CD4-positive, alpha-beta memory T cell (primary cell): Measurements from ENCODE around the gene SLU7. TPM values are rescaled to one million over a fixed set of nuclear protein-coding genes. Genes with fewer than 3 reads are reported as not detected.

Experiments used
- CTCF ChIA-PET: fragments of 350-600 bp; sonication (Branson Sonifier 250); formaldehyde crosslinking; loops from one replicate; lab custom pipeline; 2021; ENCODE audit warnings: inconsistent platforms; ENCODE audit not compliant: partially characterized antibody; lab: Charles Lee
- POLR2A ChIA-PET: fragments of 350-600 bp; sonication (Branson Sonifier 250); formaldehyde crosslinking; loops from one replicate; lab custom pipeline; 2021; ENCODE audit not compliant: partially characterized antibody; lab: Charles Lee
- DNase-seq, 5 donors: peaks; one replicate each; pipeline versions ENCODE4 v3.0.0 to v3.0.0-alpha.2; 2020 to 2022; ENCODE audit warnings: mixed read lengths in 1 of 5
- H3K27ac ChIP-seq: one replicate; pipeline ENCODE4 v1.7.0; 2013; ENCODE audit warnings: low read depth, low read length
- H3K27me3 ChIP-seq: 2 replicates; pipeline ENCODE4 v1.7.0; 2013; ENCODE audit warnings: mild to moderate bottlenecking, low read length, moderate library complexity; ENCODE audit not compliant: insufficient read depth
- H3K36me3 ChIP-seq: 2 replicates; pipeline ENCODE4 v1.7.0; 2013; ENCODE audit warnings: mild to moderate bottlenecking, low read length, moderate library complexity; ENCODE audit not compliant: insufficient read depth
- H3K4me1 ChIP-seq: 2 replicates; pipeline ENCODE4 v1.7.0; 2013; ENCODE audit warnings: mild to moderate bottlenecking, low read length, moderate library complexity; ENCODE audit not compliant: insufficient read depth
- H3K4me3 ChIP-seq, 2 donors: one replicate each; pipeline ENCODE4 v1.7.0; 2013; ENCODE audit warnings: low read length in 2 of 2, mild to moderate bottlenecking in 1 of 2
- H3K9me3 ChIP-seq, 2 donors: one replicate each; pipeline ENCODE4 v1.7.0; 2013; ENCODE audit warnings: low read length in 2 of 2, control low read depth in 1 of 2; ENCODE audit not compliant: control insufficient read depth in 1 of 2
- H3K27ac Mint-ChIP-seq, 7 donors: one replicate each; pipeline ENCODE4 v1.8.0; 2020 to 2021; ENCODE audit warnings: mixed read lengths in 7 of 7, mild to moderate bottlenecking in 6 of 7, inconsistent platforms in 3 of 7, moderate library complexity in 3 of 7
- H3K27me3 Mint-ChIP-seq, 2 donors: one replicate each; pipeline ENCODE4 v1.8.0; 2020 to 2021; ENCODE audit warnings: mixed read lengths in 2 of 2
- H3K36me3 Mint-ChIP-seq, 2 donors: one replicate each; pipeline ENCODE4 v1.8.0; 2020 to 2021; ENCODE audit warnings: mixed read lengths in 2 of 2, inconsistent platforms in 1 of 2, mild to moderate bottlenecking in 1 of 2
- H3K4me1 Mint-ChIP-seq, 4 donors: one replicate each; pipeline ENCODE4 v1.8.0; 2020 to 2021; ENCODE audit warnings: mixed read lengths in 4 of 4, mild to moderate bottlenecking in 1 of 4
- H3K4me3 Mint-ChIP-seq, 8 donors: one replicate each; pipeline ENCODE4 v1.8.0; 2020 to 2021; ENCODE audit warnings: mixed read lengths in 8 of 8, mild to moderate bottlenecking in 7 of 8, moderate library complexity in 6 of 8, inconsistent platforms in 3 of 8
- H3K9me3 Mint-ChIP-seq, 8 donors: one replicate each; pipeline ENCODE4 v1.8.0; 2020 to 2021; ENCODE audit warnings: mixed read lengths in 8 of 8, mild to moderate bottlenecking in 5 of 8, inconsistent platforms in 3 of 8, moderate library complexity in 1 of 8
- intact Hi-C: fragments of 100-400 bp; cut with micrococcal nuclease; formaldehyde crosslinking; loops from one replicate; pipeline ENCODE4 v1.15.1; 2023
- polyA plus RNA-seq, 2 donors: library from polyadenylated mRNA; unstranded; fragments of 300-500 nt; fragmentation: Illumina TruSeq; gene quantifications; one replicate each; pipeline ENCODE4 v1.2.3, GENCODE V29; 2021
- total RNA-seq, 2 experiments: library from RNA; stranded (reverse); gene quantifications; one replicate each; pipeline ENCODE4 v1.2.3, GENCODE V29; 2021

The SLU7 gene
- total and polyA plus RNA-seq, 4 experiments from 2014 or later = 50.8 to 93.9 (median 87.6) TPM

DNA sequence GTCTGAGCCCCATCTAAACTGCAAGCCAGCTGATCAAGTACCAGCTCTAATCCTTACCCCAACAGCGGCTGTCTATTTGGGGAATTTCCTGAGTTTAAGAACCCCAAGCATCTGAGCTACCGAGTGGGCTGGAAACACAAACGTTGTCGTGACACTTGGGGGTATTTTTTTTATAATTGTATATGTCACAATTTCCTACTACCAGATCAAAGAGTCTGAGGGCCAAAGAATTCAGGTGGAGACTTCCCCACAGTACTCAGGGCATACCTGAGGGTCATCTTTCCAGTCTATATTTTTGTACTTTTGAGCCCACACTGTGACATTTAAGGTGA, 45.6 kb upstream of the SLU7 start:
- ChIA-PET POLR2A (no interaction called here), CTCF (interaction anchor here (1.1 to 5.3 kb wide), 2 partner anchors 26 to 33 kb away, joined by 3 to 78 read pairs; no protein-coding TSS in a partner anchor)
- H3K27me3 ChIP-seq = no peaks in the 10 kb centered on the region
- H3K4me3 Mint-ChIP-seq = no peak overlapping the region
- H3K36me3 ChIP-seq = no peaks in the 10 kb centered on the region
- no peak for DNase-seq
- no peaks in the 10 kb centered on the region for H3K27me3 Mint-ChIP-seq
- H3K4me1 ChIP-seq = peaks cover 31% of the 10 kb centered on the region
- H3K4me3 ChIP-seq = no peak overlapping the region
- H3K9me3 ChIP-seq = no peaks in the 10 kb centered on the region
- peak overlapping the region in 6 of 7 donors; percentile 11 to 82 (median 48) for H3K27ac Mint-ChIP-seq
- intact Hi-C loops = no loop called here
- H3K9me3 Mint-ChIP-seq = no peaks in the 10 kb centered on the region
- no peak overlapping the region for H3K27ac ChIP-seq
- peaks cover 22 to 53% (median 39%) of the 10 kb centered on the region in 4 donors for H3K4me1 Mint-ChIP-seq
- H3K36me3 Mint-ChIP-seq = peaks cover 0 to 8% of the 10 kb centered on the region in 2 donors

DNA sequence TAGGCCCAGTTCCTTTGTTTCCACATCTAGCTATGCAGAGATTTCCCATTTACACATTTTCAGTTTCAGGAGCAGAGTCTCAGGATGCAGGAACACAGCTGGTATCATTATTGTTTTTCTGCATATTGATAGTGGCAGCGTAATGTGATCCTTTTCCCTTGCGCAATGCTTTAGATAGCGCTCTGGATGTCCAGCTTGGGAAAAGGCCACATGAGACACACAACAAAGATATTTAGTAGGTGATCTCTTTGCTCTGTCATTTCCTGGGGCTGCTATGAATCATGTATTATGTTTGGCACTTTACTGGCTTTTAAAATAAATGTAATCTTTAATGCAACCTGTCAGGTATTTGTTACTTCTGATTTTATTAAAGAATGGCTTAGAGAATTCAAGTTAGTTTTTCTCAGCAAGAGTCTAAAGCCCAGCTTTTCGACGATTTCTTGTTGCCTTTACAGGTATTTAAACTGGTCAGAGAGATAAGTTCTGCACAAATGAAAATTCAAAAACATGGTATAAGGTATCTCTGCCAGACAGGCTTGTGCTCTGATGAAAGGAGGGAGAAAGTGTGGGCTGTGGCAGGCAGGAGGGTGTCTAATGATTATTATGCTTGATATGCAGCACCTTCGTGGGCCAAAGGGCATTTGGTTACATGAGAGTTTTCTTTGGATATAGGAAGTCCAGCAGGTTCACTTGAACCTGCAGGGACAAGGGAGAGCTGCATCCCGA, 45.0 kb upstream of the SLU7 start:
- DNase-seq = no peak
- Mint-ChIP-seq H3K27me3 (no peaks in the 10 kb centered on the region), H3K36me3 (peaks cover 0 to 8% of the 10 kb centered on the region in 2 donors), H3K27ac (peak overlapping the region in 6 of 7 donors; percentile 0 to 82 (median 45)), H3K4me3 (no peak overlapping the region), H3K9me3 (no peaks in the 10 kb centered on the region), H3K4me1 (peaks cover 20 to 49% (median 36%) of the 10 kb centered on the region in 4 donors)
- H3K27me3 ChIP-seq = no peaks in the 10 kb centered on the region
- intact Hi-C loops = no loop called here
- peaks cover 31% of the 10 kb centered on the region for H3K4me1 ChIP-seq
- H3K9me3 ChIP-seq = no peaks in the 10 kb centered on the region
- H3K4me3 ChIP-seq = no peak overlapping the region
- no peaks in the 10 kb centered on the region for H3K36me3 ChIP-seq
- POLR2A ChIA-PET = interaction anchor here (0.9 kb wide), 1 partner anchor 12 kb away, joined by 3 read pairs; no protein-coding TSS in a partner anchor
- H3K27ac ChIP-seq = no peak overlapping the region
- CTCF ChIA-PET = interaction anchor here (5.3 kb wide), 1 partner anchor 25 kb away, joined by 78 read pairs; no protein-coding TSS in a partner anchor

DNA sequence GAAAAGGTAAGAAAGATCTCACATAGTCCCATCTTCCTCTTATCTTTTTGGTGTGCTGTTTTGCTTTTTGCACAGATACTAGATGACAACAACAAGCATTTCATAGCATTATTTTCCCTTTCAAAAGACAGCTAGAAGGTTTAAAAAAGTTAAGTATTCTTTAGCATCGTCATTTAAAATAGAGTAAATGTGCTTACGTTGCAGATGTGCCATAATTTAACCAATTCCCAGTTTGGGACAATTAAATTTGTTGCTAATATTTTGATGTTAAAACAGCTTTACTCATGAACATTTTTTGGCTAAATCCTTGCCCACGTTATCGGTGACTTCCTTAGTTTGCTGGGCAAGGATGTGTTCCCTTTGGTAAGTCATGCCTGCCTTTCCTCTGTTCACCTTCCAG, 44.3 kb upstream of the SLU7 start:
- Mint-ChIP-seq H3K36me3 (peaks cover 0 to 3% of the 10 kb centered on the region in 2 donors), H3K4me1 (peaks cover 16 to 43% (median 30%) of the 10 kb centered on the region in 4 donors), H3K9me3 (no peaks in the 10 kb centered on the region), H3K4me3 (no peak overlapping the region), H3K27ac (peak overlapping the region in 1 of 7 donors; percentile 4), H3K27me3 (no peaks in the 10 kb centered on the region)
- Histone ChIP-seq H3K27me3 (no peaks in the 10 kb centered on the region), H3K4me3 (no peak overlapping the region), H3K36me3 (no peaks in the 10 kb centered on the region), H3K9me3 (no peaks in the 10 kb centered on the region), H3K4me1 (peaks cover 31% of the 10 kb centered on the region), H3K27ac (no peak overlapping the region)
- DNase-seq = no peak
- CTCF ChIA-PET = interaction anchor here (0.7 kb wide), 1 partner anchor 24 kb away, joined by 3 read pairs; no protein-coding TSS in a partner anchor
- intact Hi-C loops = no loop called here
- POLR2A ChIA-PET = interaction anchor here (0.9 kb wide), 1 partner anchor 13 kb away, joined by 3 read pairs; no protein-coding TSS in a partner anchor

DNA sequence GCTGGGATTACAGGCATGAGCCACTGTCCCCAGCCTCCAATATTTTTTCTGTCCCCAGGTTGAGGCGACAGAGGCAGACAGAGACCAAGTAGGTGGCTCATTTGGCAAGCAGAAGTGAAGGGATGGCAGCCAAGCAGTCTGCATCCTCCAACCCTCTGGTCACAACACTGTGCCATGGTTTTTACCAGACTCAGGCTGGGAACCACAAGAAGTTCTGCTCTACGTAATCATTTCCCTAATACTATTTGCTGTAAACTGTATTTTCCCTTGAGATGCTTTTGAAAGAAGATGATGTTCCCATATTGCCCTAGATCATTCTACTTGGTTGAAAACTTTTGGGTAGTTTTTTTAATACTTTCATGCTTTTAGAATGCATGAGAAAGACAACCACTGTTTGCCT, 43.3 kb upstream of the SLU7 start:
- no peak overlapping the region for H3K27ac Mint-ChIP-seq
- intact Hi-C loops = no loop called here
- H3K27ac ChIP-seq = no peak overlapping the region
- H3K4me3 Mint-ChIP-seq = no peak overlapping the region
- no peaks in the 10 kb centered on the region for H3K27me3 ChIP-seq
- peaks cover 9 to 32% (median 22%) of the 10 kb centered on the region in 4 donors for H3K4me1 Mint-ChIP-seq
- H3K9me3 Mint-ChIP-seq = no peaks in the 10 kb centered on the region
- ChIA-PET CTCF (interaction anchor here (2.7 to 4.5 kb wide), 2 partner anchors 12 to 24 kb away, joined by 10 to 54 read pairs; no protein-coding TSS in a partner anchor), POLR2A (no interaction called here)
- no peaks in the 10 kb centered on the region for H3K36me3 ChIP-seq
- no peaks in the 10 kb centered on the region for H3K36me3 Mint-ChIP-seq
- no peak overlapping the region for H3K4me3 ChIP-seq
- DNase-seq = no peak
- H3K27me3 Mint-ChIP-seq = no peaks in the 10 kb centered on the region
- peaks cover 25% of the 10 kb centered on the region for H3K4me1 ChIP-seq
- H3K9me3 ChIP-seq = no peaks in the 10 kb centered on the region

DNA sequence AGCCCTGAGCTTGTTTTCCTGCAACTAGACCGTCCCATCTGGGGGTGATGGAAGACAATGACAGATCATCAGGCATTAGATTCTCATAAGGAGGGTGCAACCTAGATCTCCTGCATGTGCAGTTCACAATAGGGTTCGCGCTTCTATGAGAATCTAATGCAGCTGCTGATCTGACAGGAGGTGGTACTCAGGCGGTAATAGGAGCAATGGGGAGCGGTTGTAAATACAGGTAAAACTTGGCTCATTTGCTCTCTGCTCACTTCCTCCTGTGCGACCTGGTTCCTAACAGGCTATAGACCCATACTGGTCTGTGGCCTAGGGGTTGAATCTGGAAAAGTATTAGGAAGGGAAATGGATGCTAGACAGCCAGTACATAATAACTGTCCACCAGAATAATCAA, 42.5 kb upstream of the SLU7 start:
- Mint-ChIP-seq H3K4me3 (no peak overlapping the region), H3K4me1 (peaks cover 2 to 24% (median 14%) of the 10 kb centered on the region in 4 donors), H3K9me3 (no peaks in the 10 kb centered on the region), H3K36me3 (no peaks in the 10 kb centered on the region), H3K27ac (no peak overlapping the region), H3K27me3 (no peaks in the 10 kb centered on the region)
- POLR2A ChIA-PET = interaction anchor here (1.4 kb wide), 1 partner anchor 15 kb away, joined by 4 read pairs; no protein-coding TSS in a partner anchor
- H3K36me3 ChIP-seq = no peaks in the 10 kb centered on the region
- no peak for DNase-seq
- H3K27ac ChIP-seq = no peak overlapping the region
- CTCF ChIA-PET = interaction anchor here (1.0 to 4.5 kb wide), 6 partner anchors 10 to 48 kb away, joined by 3 to 54 read pairs (median 6); no protein-coding TSS in a partner anchor
- H3K4me1 ChIP-seq = peaks cover 17% of the 10 kb centered on the region
- intact Hi-C loops = no loop called here
- H3K27me3 ChIP-seq = no peaks in the 10 kb centered on the region
- H3K4me3 ChIP-seq = no peak overlapping the region
- no peaks in the 10 kb centered on the region for H3K9me3 ChIP-seq

DNA sequence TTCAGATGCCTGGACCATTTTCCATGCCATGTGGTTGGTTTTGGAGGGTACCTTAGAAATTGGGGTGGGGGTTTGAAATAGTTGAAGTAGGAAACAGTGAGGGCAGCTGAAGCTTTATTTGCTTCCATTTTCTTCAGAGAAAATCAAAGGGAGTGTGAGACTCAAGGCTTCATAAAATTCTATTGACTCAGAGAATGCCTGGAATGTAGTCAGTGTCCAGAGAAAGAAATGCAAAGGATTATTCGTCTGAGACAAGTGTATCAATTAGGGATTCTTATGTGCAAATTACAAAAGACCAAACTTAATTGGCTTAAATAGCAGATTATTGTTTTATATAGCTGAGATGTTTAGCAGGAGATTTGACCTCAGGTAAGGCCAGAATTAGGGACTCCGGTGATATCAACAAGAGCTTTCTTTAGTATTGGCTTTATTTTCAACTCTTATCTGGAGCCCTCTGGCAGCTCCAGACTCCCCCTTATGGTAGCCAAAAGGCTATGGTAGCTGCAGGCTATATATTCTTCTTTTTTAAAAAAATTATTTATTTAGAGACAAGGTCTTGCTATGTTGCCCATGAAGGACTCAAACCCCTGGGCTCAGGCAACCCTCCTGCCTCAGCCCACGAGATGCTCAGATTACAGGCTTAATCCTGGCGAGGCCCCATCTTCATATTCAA, 41.6 kb upstream of the SLU7 start:
- Mint-ChIP-seq H3K36me3 (no peaks in the 10 kb centered on the region), H3K27me3 (peaks cover 0 to under 1% of the 10 kb centered on the region in 2 donors), H3K4me3 (no peak overlapping the region), H3K27ac (no peak overlapping the region), H3K4me1 (peaks cover 2 to 17% (median 9%) of the 10 kb centered on the region in 4 donors), H3K9me3 (no peaks in the 10 kb centered on the region)
- H3K4me3 ChIP-seq = no peak overlapping the region
- no peak for DNase-seq
- H3K9me3 ChIP-seq = no peaks in the 10 kb centered on the region
- no peak overlapping the region for H3K27ac ChIP-seq
- POLR2A ChIA-PET = interaction anchor here (1.3 to 1.4 kb wide), 2 partner anchors 9 to 16 kb away, joined by 3 to 4 read pairs; no protein-coding TSS in a partner anchor
- H3K4me1 ChIP-seq = peaks cover 12% of the 10 kb centered on the region
- intact Hi-C loops = loop anchor here (1.0 kb wide), 1 partner anchor 21 kb away; no protein-coding TSS in a partner anchor
- no peaks in the 10 kb centered on the region for H3K36me3 ChIP-seq
- CTCF ChIA-PET = interaction anchor here (0.7 to 4.5 kb wide), 9 partner anchors 9 to 49 kb away, joined by 3 to 54 read pairs (median 5); no protein-coding TSS in a partner anchor
- no peaks in the 10 kb centered on the region for H3K27me3 ChIP-seq
